Thyroid gland (tissue), 4 donors: Measurements from ENCODE around the gene GPSM1.

Experiments
- POLR2A ChIP-seq, 2 donors: fragments of 450-650 bp; IDR thresholded peaks; one replicate each; pipeline ENCODE4 v1.6.1; 2017; ENCODE audit warnings: antibody characterized with exemption in 2 of 2, mild to moderate bottlenecking in 2 of 2, moderate library complexity in 1 of 2
- TF ChIP-seq, protein P1 (sequence below), 6 experiments: fragments of 200-600 bp in 3 of 6; fragments of 450-650 bp in 3 of 6; sonication (generic) in 3 of 6; IDR thresholded peaks; one replicate each; pipeline ENCODE4 v1.5.1; 2016 to 2019; ENCODE audit warnings: antibody characterized with exemption in 6 of 6, mild to moderate bottlenecking in 2 of 6, inconsistent platforms in 1 of 6, moderate library complexity in 1 of 6

- TF ChIP-seq POLR2A (IDR thresholded peaks at IDR 0.05): no peak
- TF ChIP-seq, protein P1, sequence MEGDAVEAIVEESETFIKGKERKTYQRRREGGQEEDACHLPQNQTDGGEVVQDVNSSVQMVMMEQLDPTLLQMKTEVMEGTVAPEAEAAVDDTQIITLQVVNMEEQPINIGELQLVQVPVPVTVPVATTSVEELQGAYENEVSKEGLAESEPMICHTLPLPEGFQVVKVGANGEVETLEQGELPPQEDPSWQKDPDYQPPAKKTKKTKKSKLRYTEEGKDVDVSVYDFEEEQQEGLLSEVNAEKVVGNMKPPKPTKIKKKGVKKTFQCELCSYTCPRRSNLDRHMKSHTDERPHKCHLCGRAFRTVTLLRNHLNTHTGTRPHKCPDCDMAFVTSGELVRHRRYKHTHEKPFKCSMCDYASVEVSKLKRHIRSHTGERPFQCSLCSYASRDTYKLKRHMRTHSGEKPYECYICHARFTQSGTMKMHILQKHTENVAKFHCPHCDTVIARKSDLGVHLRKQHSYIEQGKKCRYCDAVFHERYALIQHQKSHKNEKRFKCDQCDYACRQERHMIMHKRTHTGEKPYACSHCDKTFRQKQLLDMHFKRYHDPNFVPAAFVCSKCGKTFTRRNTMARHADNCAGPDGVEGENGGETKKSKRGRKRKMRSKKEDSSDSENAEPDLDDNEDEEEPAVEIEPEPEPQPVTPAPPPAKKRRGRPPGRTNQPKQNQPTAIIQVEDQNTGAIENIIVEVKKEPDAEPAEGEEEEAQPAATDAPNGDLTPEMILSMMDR (IDR thresholded peaks at IDR 0.05): no peak
These were observed 41.6 kb upstream of the GPSM1 start for GRCh38 chr9:136285501-136286358.
